Gastrocnemius medialis (tissue), 4 donors: ENCODE measurements around the gene VGLL4.

Experiments
- CTCF ChIP-seq, 5 experiments: fragments of 450-650 bp in 3 of 5; fragments of 200-600 bp in 2 of 5; sonication (generic) in 2 of 5; IDR thresholded peaks in 4 of 5; conservative IDR thresholded peaks in 1 of 5; 1 replicate in 4 of 5; 2 replicates in 1 of 5; pipeline ENCODE4 v1.5.1; 2016 to 2019; ENCODE audit warnings: antibody characterized with exemption in 5 of 5, mild to moderate bottlenecking in 3 of 5, moderate library complexity in 3 of 5
- POLR2A ChIP-seq, 2 donors: fragments of 450-650 bp; IDR thresholded peaks; one replicate each; pipeline ENCODE4 v1.6.1; 2017; ENCODE audit warnings: antibody characterized with exemption in 2 of 2, mild to moderate bottlenecking in 2 of 2, moderate library complexity in 2 of 2

GRCh38 chr3:11593318-11594034 is 50.2 kb downstream of the VGLL4 start:
- TF ChIP-seq POLR2A (IDR thresholded peaks at IDR 0.05) (no peak), CTCF (IDR thresholded peaks at IDR 0.05 in 4 of 5, conservative IDR thresholded peaks at IDR 0.05 in 1 of 5) (no peak)
